WERI-Rb-1 (cell line): ENCODE data around the gene PON3.
A peak's percentile ranks its signal among the peaks of the same experiment; 100 is the strongest.

Experiments used
- DNase-seq: peaks from one replicate; pipeline ENCODE4 v3.0.0-alpha.2; 2020
- H3K27ac ChIP-seq: fragments of 250-450 bp; sonication (Bioruptor Pico); 2 replicates; pipeline ENCODE4 v1.5.1; 2020; ENCODE audit warnings: mild to moderate bottlenecking, moderate library complexity
- H3K27me3 ChIP-seq: fragments of 250-450 bp; sonication (Bioruptor Pico); 2 replicates; pipeline ENCODE4 v1.5.1; 2021; ENCODE audit warnings: mild to moderate bottlenecking, low read depth, moderate library complexity; ENCODE audit not compliant: insufficient read depth, severe bottlenecking
- H3K36me3 ChIP-seq: fragments of 250-450 bp; sonication (Bioruptor Pico); 2 replicates; pipeline ENCODE4 v1.5.1; 2020; ENCODE audit warnings: mild to moderate bottlenecking, moderate library complexity
- H3K4me3 ChIP-seq: 2 replicates; pipeline ENCODE4 v1.5.1; 2011; ENCODE audit warnings: low read depth, mild to moderate bottlenecking, control low read depth, low read length
- H3K9me3 ChIP-seq: fragments of 250-450 bp; sonication (Bioruptor Pico); 2 replicates; pipeline ENCODE4 v1.5.1; 2021; ENCODE audit warnings: mild to moderate bottlenecking, moderate library complexity; ENCODE audit not compliant: severe bottlenecking
- CTCF ChIP-seq: IDR thresholded peaks from 2 replicates; pipeline ENCODE4 v1.5.1; 2011; ENCODE audit warnings: low read depth, mild to moderate bottlenecking, control low read depth, inconsistent platforms, low read length

PON3 gene

GRCh38 chr7:95435422-95435780, 39.2 kb upstream of the PON3 start:
- no peak for TF ChIP-seq CTCF
- Histone ChIP-seq H3K4me3 (peak overlapping the region; percentile 64), H3K27ac (no peak overlapping the region; the same call in 1 of the 2 replicates), H3K27me3 (no peaks in the 10 kb centered on the region), H3K36me3 (no peaks in the 10 kb centered on the region), H3K9me3 (no peaks in the 10 kb centered on the region)
- no peak for DNase-seq

- Histone ChIP-seq H3K9me3 (no peaks in the 10 kb centered on the region), H3K36me3 (no peaks in the 10 kb centered on the region), H3K27ac (peak within 1 kb of the TSS; percentile 68), H3K4me3 (peak within 1 kb of the TSS; percentile 64), H3K27me3 (no peaks in the 10 kb centered on the region)
- DNase-seq = peak; percentile 70
- no peak for TF ChIP-seq CTCF
Measured at GRCh38 chr7:95434557-95435421, 38.6 kb upstream of the PON3 start, which contains the start of gene PON2. Gene PON2 (minus strand): TSS chr7:95435028. CDS start chr7:95434951, 77 bp downstream.

GRCh38 chr7:95433952-95434556, 37.9 kb upstream of the PON3 start:
- H3K4me3 ChIP-seq = peak overlapping the region; percentile 64
- TF ChIP-seq CTCF = no peak
- H3K27me3 ChIP-seq = no peaks in the 10 kb centered on the region
- H3K27ac ChIP-seq = no peak overlapping the region; the same call in 1 of the 2 replicates
- H3K9me3 ChIP-seq = no peaks in the 10 kb centered on the region
- no peak for DNase-seq
- no peaks in the 10 kb centered on the region for H3K36me3 ChIP-seq

GRCh38 chr7:95433129-95433528, 37.0 kb upstream of the PON3 start:
- no peaks in the 10 kb centered on the region for H3K9me3 ChIP-seq
- no peak for DNase-seq
- H3K36me3 ChIP-seq = no peaks in the 10 kb centered on the region
- H3K27me3 ChIP-seq = no peaks in the 10 kb centered on the region
- H3K27ac ChIP-seq = no peak overlapping the region
- no peak for TF ChIP-seq CTCF
- H3K4me3 ChIP-seq = no peak overlapping the region

- DNase-seq = no peak
- Histone ChIP-seq H3K4me3 (no peak overlapping the region), H3K27me3 (no peaks in the 10 kb centered on the region), H3K27ac (no peak overlapping the region), H3K36me3 (no peaks in the 10 kb centered on the region), H3K9me3 (no peaks in the 10 kb centered on the region)
- no peak for TF ChIP-seq CTCF
Measured at GRCh38 chr7:95432606-95433005, 36.4 kb upstream of the PON3 start.
